ENCODE data around the gene TRAM2. TPM values are rescaled to one million over a fixed set of nuclear protein-coding genes. Genes with fewer than 3 reads are reported as not detected.

TRAM2 gene
- total and polyA plus RNA-seq, 9 of the 15 experiments (the other 6 are each of a cell fraction or from before 2014, with no cell fraction given), result 2.6 to 13.3 (median 8.9) TPM

DNA sequence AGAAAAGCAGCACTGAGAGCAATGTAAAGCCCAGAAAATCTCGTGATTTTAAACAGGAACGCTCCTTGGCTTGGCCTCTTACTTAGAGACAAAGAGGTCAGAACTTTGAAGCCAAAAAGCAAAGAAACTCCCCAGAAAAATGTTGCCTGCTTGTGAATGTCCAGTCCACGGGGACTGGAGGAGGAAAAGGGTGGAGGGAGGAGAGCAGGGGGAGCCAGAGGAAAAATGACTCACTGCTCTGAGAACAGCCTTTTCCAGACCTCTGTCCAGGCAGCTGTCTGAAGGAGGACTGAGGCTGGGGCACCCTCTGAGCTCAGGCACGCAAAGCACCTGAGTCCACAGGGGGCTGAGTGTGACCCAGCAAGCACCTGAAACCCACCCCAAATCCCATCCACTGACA is 64.7 kb downstream of the TRAM2 start (continued):
- TF ChIP-seq, protein P1, sequence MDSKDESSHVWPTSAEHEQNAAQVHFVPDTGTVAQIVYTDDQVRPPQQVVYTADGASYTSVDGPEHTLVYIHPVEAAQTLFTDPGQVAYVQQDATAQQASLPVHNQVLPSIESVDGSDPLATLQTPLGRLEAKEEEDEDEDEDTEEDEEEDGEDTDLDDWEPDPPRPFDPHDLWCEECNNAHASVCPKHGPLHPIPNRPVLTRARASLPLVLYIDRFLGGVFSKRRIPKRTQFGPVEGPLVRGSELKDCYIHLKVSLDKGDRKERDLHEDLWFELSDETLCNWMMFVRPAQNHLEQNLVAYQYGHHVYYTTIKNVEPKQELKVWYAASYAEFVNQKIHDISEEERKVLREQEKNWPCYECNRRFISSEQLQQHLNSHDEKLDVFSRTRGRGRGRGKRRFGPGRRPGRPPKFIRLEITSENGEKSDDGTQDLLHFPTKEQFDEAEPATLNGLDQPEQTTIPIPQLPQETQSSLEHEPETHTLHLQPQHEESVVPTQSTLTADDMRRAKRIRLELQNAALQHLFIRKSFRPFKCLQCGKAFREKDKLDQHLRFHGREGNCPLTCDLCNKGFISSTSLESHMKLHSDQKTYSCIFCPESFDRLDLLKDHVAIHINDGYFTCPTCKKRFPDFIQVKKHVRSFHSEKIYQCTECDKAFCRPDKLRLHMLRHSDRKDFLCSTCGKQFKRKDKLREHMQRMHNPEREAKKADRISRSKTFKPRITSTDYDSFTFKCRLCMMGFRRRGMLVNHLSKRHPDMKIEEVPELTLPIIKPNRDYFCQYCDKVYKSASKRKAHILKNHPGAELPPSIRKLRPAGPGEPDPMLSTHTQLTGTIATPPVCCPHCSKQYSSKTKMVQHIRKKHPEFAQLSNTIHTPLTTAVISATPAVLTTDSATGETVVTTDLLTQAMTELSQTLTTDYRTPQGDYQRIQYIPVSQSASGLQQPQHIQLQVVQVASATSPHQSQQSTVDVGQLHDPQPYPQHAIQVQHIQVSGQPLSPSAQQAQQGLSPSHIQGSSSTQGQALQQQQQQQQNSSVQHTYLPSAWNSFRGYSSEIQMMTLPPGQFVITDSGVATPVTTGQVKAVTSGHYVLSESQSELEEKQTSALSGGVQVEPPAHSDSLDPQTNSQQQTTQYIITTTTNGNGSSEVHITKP (IDR thresholded peaks at IDR 0.05; ENCODE audit: partially characterized antibody), result peak; percentile 52

GRCh38 chr6:52511572-52512151 is 65.2 kb downstream of the TRAM2 start:
- intact Hi-C loops (cut with micrococcal nuclease), result loop anchor here (10.0 kb wide), 1 partner anchor 227 kb away; the partner anchor contains the start of gene MCM3
- Histone ChIP-seq H3K36me3 (ENCODE audit: control insufficient read depth, insufficient read depth, low read length) (peaks cover 70% of the 10 kb centered on the region; the same call in 2 of the 3 replicates), H3K27ac (ENCODE audit: extremely low read depth, low read depth, low read length) (peak overlapping the region; percentile 39; the same call in 2 of the 3 replicates), H3K9me1 (ENCODE audit: control insufficient read depth, insufficient read depth, low read length) (no peaks in the 10 kb centered on the region), H4K20me1 (replicated peaks; ENCODE audit: control insufficient read depth, insufficient read depth, low read length) (no peaks in the 10 kb centered on the region), H3K27me3 (ENCODE audit: control insufficient read depth in 2 of 2, insufficient read depth in 2 of 2, low read length in 2 of 2) (no peaks in the 10 kb centered on the region), H3K79me2 (ENCODE audit: control insufficient read depth, insufficient read depth, low read length) (no peaks in the 10 kb centered on the region), H3K4me1 (replicated peaks in 1 of 2; ENCODE audit: control insufficient read depth in 2 of 2, insufficient read depth in 2 of 2, low read length in 2 of 2) (peaks cover 29 to 35% of the 10 kb centered on the region in 2 experiments), H2AFZ (ENCODE audit: low read depth, low read length) (0 out of 2 replicates have a peak overlapping the region, but pooled peaks have one; percentile 40), H3K4me2 (ENCODE audit: insufficient read depth, low read length) (no peak overlapping the region; the same call in 1 of the 2 replicates), H3K9me3 (replicated peaks; ENCODE audit: control insufficient read depth, insufficient read depth, low read depth, low read length) (no peaks in the 10 kb centered on the region), H3K9ac (ENCODE audit: insufficient read depth in 1 of 2, low read depth in 2 of 2, low read length in 2 of 2) (peak overlapping the region; percentile 8 to 88; a peak in 3 of 4 replicates), H3K4me3 (no peak overlapping the region)
- FAIRE-seq (peak; percentile 80), ATAC-seq (peak; percentile 31), DNase-seq (ENCODE audit: extremely low read depth in 1 of 4, low spot score in 3 of 4) (peak in 2 of 4 experiments; percentile 33 to 47)
- ChIA-PET CTCF (ENCODE audit: low intra/inter-chr PET ratio) (no interaction called here), POLR2A (interaction anchor here (1.7 kb wide), 1 partner anchor 8 kb away, joined by 5 read pairs; no protein-coding TSS in a partner anchor)
- in situ Hi-C loops (cut with MboI), result no loop called here
- 21% methylated on average over 12 of the region's 12 CpGs for WGBS (ENCODE audit: insufficient coverage, low coverage, missing lambda C conversion rate)
- BruUV-seq (replicated peaks), result no TSS peak
- TF ChIP-seq ZNF717 (CRISPR knock-in tag; IDR thresholded peaks at IDR 0.05) (no peak), ZNF121 (CRISPR knock-in tag; conservative IDR thresholded peaks at IDR 0.05) (no peak), ZZZ3 (IDR thresholded peaks at IDR 0.05) (no peak), NR3C1 (CRISPR knock-in tag; IDR thresholded peaks at IDR 0.05) (no peak), NCOA6 (IDR thresholded peaks at IDR 0.05) (no peak), ILK (tag; IDR thresholded peaks at IDR 0.05; ENCODE audit: borderline replicate concordance, low read depth) (no peak), XRCC4 (IDR thresholded peaks at IDR 0.05; ENCODE audit: extremely low read depth, insufficient read depth, insufficient read length) (no peak), CBFA2T3 (IDR thresholded peaks at IDR 0.05) (no peak), TCF7L2 (IDR thresholded peaks at IDR 0.05; ENCODE audit: low read depth, low read length) (no peak), THRAP3 (IDR thresholded peaks at IDR 0.05; ENCODE audit: borderline replicate concordance) (no peak), RAD21 (CRISPR knock-in tag; conservative IDR thresholded peaks at IDR 0.05 in 1 of 2, IDR thresholded peaks at IDR 0.05 in 1 of 2) (no peak), EWSR1 (IDR thresholded peaks at IDR 0.05; ENCODE audit: borderline replicate concordance, low read depth, partially characterized antibody) (no peak), HMGN3 (IDR thresholded peaks at IDR 0.05; ENCODE audit: borderline replicate concordance, extremely low read depth, insufficient read length, low read depth, low read length) (no peak), TOE1 (IDR thresholded peaks at IDR 0.05; ENCODE audit: borderline replicate concordance) (peak; percentile 76; the same call in 1 of the 2 replicates), TOE1 (CRISPR knock-in tag; IDR thresholded peaks at IDR 0.05; ENCODE audit: borderline replicate concordance, low read depth) (no peak)
- TF ChIP-seq, protein P2, sequence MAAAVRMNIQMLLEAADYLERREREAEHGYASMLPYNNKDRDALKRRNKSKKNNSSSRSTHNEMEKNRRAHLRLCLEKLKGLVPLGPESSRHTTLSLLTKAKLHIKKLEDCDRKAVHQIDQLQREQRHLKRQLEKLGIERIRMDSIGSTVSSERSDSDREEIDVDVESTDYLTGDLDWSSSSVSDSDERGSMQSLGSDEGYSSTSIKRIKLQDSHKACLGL (CRISPR knock-in tag; IDR thresholded peaks at IDR 0.05; ENCODE audit: borderline replicate concordance, poor library complexity, severe bottlenecking), result no peak
